Neutrophil (primary cell): Measurements from ENCODE around the gene SLC7A14.

Source experiments
- H3K27ac ChIP-seq: fragments of 200-600 bp; sonication (generic); 2 replicates; pipeline ENCODE4 v1.5.1; 2016; ENCODE audit warnings: mild to moderate bottlenecking, moderate library complexity
- H3K27me3 ChIP-seq: fragments of 200-600 bp; sonication (generic); 2 replicates; pipeline ENCODE4 v1.6.0; 2016; ENCODE audit warnings: mild to moderate bottlenecking
- H3K36me3 ChIP-seq: fragments of 200-600 bp; sonication (generic); 2 replicates; pipeline ENCODE4 v1.5.1; 2017
- H3K4me1 ChIP-seq, 2 experiments: fragments of 200-600 bp in 1 of 2; sonication (generic) in 1 of 2; 1 replicate in 1 of 2; 2 replicates in 1 of 2; pipeline versions ENCODE4 v1.5.1 to v1.6.1; 2013 to 2016; ENCODE audit warnings: low read depth in 1 of 2, low read length in 1 of 2, mild to moderate bottlenecking in 1 of 2, moderate library complexity in 1 of 2; ENCODE audit not compliant: control insufficient read depth in 1 of 2, insufficient read depth in 1 of 2
- H3K4me3 ChIP-seq, 2 experiments: fragments of 200-600 bp in 1 of 2; sonication (generic) in 1 of 2; 1 replicate in 1 of 2; 2 replicates in 1 of 2; pipeline ENCODE4 v1.5.1; 2013 to 2016; ENCODE audit warnings: low read depth in 1 of 2, low read length in 1 of 2, mild to moderate bottlenecking in 1 of 2, moderate library complexity in 1 of 2
- H3K9me3 ChIP-seq: fragments of 200-600 bp; sonication (generic); 2 replicates; pipeline ENCODE4 v1.5.1; 2016
- TF ChIP-seq, protein P1 (sequence below): fragments of 200-600 bp; sonication (generic); IDR thresholded peaks from 2 replicates; pipeline ENCODE4 v1.5.1; 2016; ENCODE audit warnings: antibody characterized with exemption

Gene SLC7A14

GRCh38 chr3:170563712-170564423, 22.0 kb downstream of the SLC7A14 start:
- H3K9me3 ChIP-seq: no peaks in the 10 kb centered on the region
- H3K27me3 ChIP-seq: no peaks in the 10 kb centered on the region
- no peaks in the 10 kb centered on the region for H3K4me1 ChIP-seq
- TF ChIP-seq, protein P1, sequence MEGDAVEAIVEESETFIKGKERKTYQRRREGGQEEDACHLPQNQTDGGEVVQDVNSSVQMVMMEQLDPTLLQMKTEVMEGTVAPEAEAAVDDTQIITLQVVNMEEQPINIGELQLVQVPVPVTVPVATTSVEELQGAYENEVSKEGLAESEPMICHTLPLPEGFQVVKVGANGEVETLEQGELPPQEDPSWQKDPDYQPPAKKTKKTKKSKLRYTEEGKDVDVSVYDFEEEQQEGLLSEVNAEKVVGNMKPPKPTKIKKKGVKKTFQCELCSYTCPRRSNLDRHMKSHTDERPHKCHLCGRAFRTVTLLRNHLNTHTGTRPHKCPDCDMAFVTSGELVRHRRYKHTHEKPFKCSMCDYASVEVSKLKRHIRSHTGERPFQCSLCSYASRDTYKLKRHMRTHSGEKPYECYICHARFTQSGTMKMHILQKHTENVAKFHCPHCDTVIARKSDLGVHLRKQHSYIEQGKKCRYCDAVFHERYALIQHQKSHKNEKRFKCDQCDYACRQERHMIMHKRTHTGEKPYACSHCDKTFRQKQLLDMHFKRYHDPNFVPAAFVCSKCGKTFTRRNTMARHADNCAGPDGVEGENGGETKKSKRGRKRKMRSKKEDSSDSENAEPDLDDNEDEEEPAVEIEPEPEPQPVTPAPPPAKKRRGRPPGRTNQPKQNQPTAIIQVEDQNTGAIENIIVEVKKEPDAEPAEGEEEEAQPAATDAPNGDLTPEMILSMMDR: no peak
- H3K27ac ChIP-seq: no peak overlapping the region
- H3K36me3 ChIP-seq: no peaks in the 10 kb centered on the region
- H3K4me3 ChIP-seq: no peak overlapping the region

DNA sequence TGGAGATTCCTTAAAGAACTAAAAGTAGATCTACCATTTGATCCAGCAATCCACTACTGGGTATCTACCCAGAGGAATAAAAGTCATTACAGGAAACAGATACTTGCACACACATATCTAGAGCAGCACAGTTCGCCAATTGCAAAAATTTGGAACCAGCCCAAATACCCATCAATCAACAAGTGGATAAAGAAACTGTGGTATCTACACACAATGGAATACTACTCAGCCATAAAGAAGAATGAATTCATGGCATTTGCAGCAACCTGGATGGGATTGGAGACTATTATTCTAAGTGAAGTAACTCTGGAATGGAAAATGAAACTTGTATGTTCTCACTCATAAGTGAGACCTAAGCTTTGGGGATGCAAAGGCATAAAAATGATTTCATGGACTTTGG, 23.8 kb downstream of the SLC7A14 start:
- TF ChIP-seq, protein P1: no peak
- Histone ChIP-seq H3K4me3 (no peak overlapping the region), H3K36me3 (no peaks in the 10 kb centered on the region), H3K9me3 (no peaks in the 10 kb centered on the region), H3K27ac (no peak overlapping the region), H3K27me3 (peaks cover 6% of the 10 kb centered on the region), H3K4me1 (no peaks in the 10 kb centered on the region)

DNA sequence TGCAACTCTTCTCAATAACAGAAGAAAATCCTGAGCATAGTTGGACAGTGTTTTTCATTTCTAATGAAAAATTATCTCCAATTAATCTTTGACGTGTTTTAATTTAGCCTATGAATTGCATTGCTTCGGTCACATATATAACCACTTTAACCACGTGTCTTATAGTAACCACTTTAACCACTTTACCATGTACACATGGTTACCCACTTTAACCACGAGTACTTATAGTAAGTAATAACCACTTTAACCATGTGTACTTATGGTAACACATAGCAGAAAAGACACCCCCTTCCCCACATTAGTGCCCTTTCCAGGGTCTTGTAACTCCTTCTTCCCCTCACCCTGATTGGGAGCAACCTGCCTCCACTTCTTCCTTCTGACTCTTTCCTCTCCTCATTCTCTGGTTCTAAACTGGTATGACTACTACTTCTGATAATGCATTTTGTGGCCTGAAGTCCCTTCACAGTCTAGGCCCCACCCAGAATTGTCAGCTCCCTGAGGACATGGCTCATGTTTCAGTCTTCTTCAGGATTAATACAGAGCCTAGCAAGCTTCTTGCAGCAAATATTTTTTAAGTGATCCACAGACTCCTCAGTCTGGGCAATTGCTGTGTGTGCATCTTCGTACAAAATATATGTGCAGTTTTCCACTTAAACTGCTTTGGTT, 25.0 kb downstream of the SLC7A14 start:
- no peak overlapping the region for H3K4me3 ChIP-seq

GRCh38 chr3:170560296-170560695, 25.6 kb downstream of the SLC7A14 start:
- Histone ChIP-seq H3K36me3 (no peaks in the 10 kb centered on the region), H3K9me3 (no peaks in the 10 kb centered on the region), H3K27ac (no peak overlapping the region), H3K4me1 (no peaks in the 10 kb centered on the region), H3K27me3 (peaks cover 6% of the 10 kb centered on the region), H3K4me3 (no peak overlapping the region)
- TF ChIP-seq, protein P1: no peak

More for the DNA sequence above, 25.0 kb downstream of the SLC7A14 start:
- H3K36me3 ChIP-seq: no peaks in the 10 kb centered on the region
- H3K27ac ChIP-seq: no peak overlapping the region
- TF ChIP-seq, protein P1: no peak
- H3K27me3 ChIP-seq: peaks cover 6% of the 10 kb centered on the region
- H3K9me3 ChIP-seq: no peaks in the 10 kb centered on the region
- no peaks in the 10 kb centered on the region for H3K4me1 ChIP-seq

- H3K27me3 ChIP-seq: peaks cover 15% of the 10 kb centered on the region
- no peak overlapping the region for H3K4me3 ChIP-seq
- TF ChIP-seq, protein P1: no peak
- H3K9me3 ChIP-seq: no peaks in the 10 kb centered on the region
- H3K36me3 ChIP-seq: no peaks in the 10 kb centered on the region
- no peaks in the 10 kb centered on the region for H3K4me1 ChIP-seq
- no peak overlapping the region for H3K27ac ChIP-seq
Observed at GRCh38 chr3:170558427-170558826, 27.4 kb downstream of the SLC7A14 start.
